Stimulated activated CD4-positive, alpha-beta T cell treated with anti-CD3 and anti-CD28 coated beads, Interleukin-4, amount 100 ng/mL, for 48 hours (primary cell): ENCODE measurements around the gene MCC.

Source experiments
- DNase-seq, 2 donors: peaks; one replicate each; pipeline ENCODE4 v3.0.0-alpha.2; 2020; ENCODE audit warnings: low read depth in 2 of 2

The MCC gene

GRCh38 chr5:113319256-113320053 is 168.8 kb downstream of the MCC start:
- DNase-seq = no peak

GRCh38 chr5:113317636-113318035 is 170.6 kb downstream of the MCC start:
- DNase-seq = no peak

GRCh38 chr5:113311301-113311700 is 177.0 kb downstream of the MCC start:
- no peak for DNase-seq

GRCh38 chr5:113302120-113302519 is 186.1 kb downstream of the MCC start:
- DNase-seq = no peak

- DNase-seq = no peak
Observed at GRCh38 chr5:113299591-113299990, 188.7 kb downstream of the MCC start.

- no peak for DNase-seq
Observed at GRCh38 chr5:113296676-113297075, 191.6 kb downstream of the MCC start.

- no peak for DNase-seq
Observed at GRCh38 chr5:113295111-113295539, 193.1 kb downstream of the MCC start.

- DNase-seq = peak; percentile 61 to 75
Observed at GRCh38 chr5:113294311-113295110, 193.7 kb downstream of the MCC start.

GRCh38 chr5:113293975-113294310 is 194.3 kb downstream of the MCC start:
- DNase-seq = no peak

GRCh38 chr5:113293068-113293974 is 194.9 kb downstream of the MCC start:
- no peak for DNase-seq

GRCh38 chr5:113292462-113292861 is 195.8 kb downstream of the MCC start:
- no peak for DNase-seq

- no peak for DNase-seq
Observed at GRCh38 chr5:113283558-113283957, 204.7 kb downstream of the MCC start.

- no peak for DNase-seq
Observed at GRCh38 chr5:113282472-113282871, 205.8 kb downstream of the MCC start.

GRCh38 chr5:113281194-113281593 is 207.1 kb downstream of the MCC start:
- no peak for DNase-seq

- no peak for DNase-seq
Observed at GRCh38 chr5:113280541-113280940, 207.7 kb downstream of the MCC start.

GRCh38 chr5:113278976-113279375 is 209.3 kb downstream of the MCC start:
- no peak for DNase-seq

GRCh38 chr5:113276493-113276892 is 211.8 kb downstream of the MCC start:
- DNase-seq = no peak

- DNase-seq = no peak
Observed at GRCh38 chr5:113276001-113276400, 212.3 kb downstream of the MCC start.

GRCh38 chr5:113274836-113275414 is 213.3 kb downstream of the MCC start:
- no peak for DNase-seq

GRCh38 chr5:113273948-113274347 is 214.3 kb downstream of the MCC start:
- DNase-seq = no peak

- DNase-seq = no peak
Observed at GRCh38 chr5:113271745-113272454, 216.4 kb downstream of the MCC start.
